Activated CD4-positive, alpha-beta T cell treated with anti-CD3 and anti-CD28 coated beads for 36 hours (primary cell): ENCODE data around the gene CARD14. TPM values are rescaled to one million over a fixed set of nuclear protein-coding genes. Genes with fewer than 3 reads are reported as not detected.

Experiments used
- ATAC-seq: fragments of 200-7000 bp; cut with Tn5 transposase; one replicate; pipeline ENCODE4 v1.10.0; 2021; ENCODE audit warnings: mild to moderate bottlenecking, moderate library complexity
- CTCF ChIA-PET: fragments of 350-600 bp; sonication (Branson Sonifier 250); formaldehyde crosslinking; loops from one replicate; lab custom pipeline; 2021; ENCODE audit warnings: antibody characterized with exemption; lab: Charles Lee
- POLR2A ChIA-PET: fragments of 350-600 bp; sonication (Branson Sonifier 250); formaldehyde crosslinking; loops from one replicate; lab custom pipeline; 2021; ENCODE audit warnings: antibody characterized with exemption, inconsistent platforms; lab: Charles Lee
- DNase-seq: peaks from one replicate; pipeline ENCODE4 v3.0.0-alpha.2; 2020
- H3K27ac Mint-ChIP-seq: one replicate; pipeline ENCODE4 v1.8.0; 2021; ENCODE audit warnings: mixed read lengths
- H3K27me3 Mint-ChIP-seq: one replicate; pipeline ENCODE4 v1.8.0; 2021; ENCODE audit warnings: mixed read lengths
- H3K36me3 Mint-ChIP-seq: one replicate; pipeline ENCODE4 v1.8.0; 2021; ENCODE audit warnings: low read depth, mixed read lengths
- H3K4me1 Mint-ChIP-seq: one replicate; pipeline ENCODE4 v1.8.0; 2021; ENCODE audit warnings: mixed read lengths
- H3K4me3 Mint-ChIP-seq: one replicate; pipeline ENCODE4 v1.8.0; 2021; ENCODE audit warnings: mild to moderate bottlenecking, moderate library complexity, mixed read lengths
- H3K9me3 Mint-ChIP-seq: one replicate; pipeline ENCODE4 v1.8.0; 2021; ENCODE audit warnings: low read depth, mixed read lengths
- intact Hi-C, 2 experiments: fragments of 100-400 bp; cut with DNase I in 1 of 2; cut with micrococcal nuclease in 1 of 2; formaldehyde crosslinking; loops; one replicate each; pipeline versions ENCODE4 v1.14.2 to v1.15.1; 2022 to 2024; cut with DNase I, micrococcal nuclease
- total RNA-seq, 2 experiments: library from RNA; stranded (reverse); gene quantifications; one replicate each; pipeline ENCODE4 v1.2.3, GENCODE V29; 2021

Gene CARD14
- total RNA-seq, 2 experiments from 2014 or later, result not detected

GRCh38 chr17:80220054-80220735, 50.4 kb downstream of the CARD14 start, which contains the start of the genes SGSH and SLC26A11:
Gene SGSH, minus strand, starts transcription at chr17:80220333. Its CDS starts 20 bp downstream, at chr17:80220313.
Gene SLC26A11, plus strand, starts transcription at chr17:80220427. Its CDS starts 1,134 bp downstream, at chr17:80221561.
- ChIA-PET CTCF (interaction anchor here (1.4 kb wide), 1 partner anchor 32 kb away, joined by 4 read pairs; no protein-coding TSS in a partner anchor), POLR2A (interaction anchor here (1.5 kb wide), 1 partner anchor 42 kb away, joined by 4 read pairs; no protein-coding TSS in a partner anchor)
- Mint-ChIP-seq H3K36me3 (peaks cover 26% of the 10 kb centered on the region), H3K27me3 (no peaks in the 10 kb centered on the region), H3K27ac (peak within 1 kb of the TSS; percentile 92), H3K4me1 (peaks cover 31% of the 10 kb centered on the region), H3K4me3 (peak within 1 kb of the TSS; percentile 89), H3K9me3 (no peaks in the 10 kb centered on the region)
- DNase-seq (peak; percentile 84), ATAC-seq (peak; percentile 55)
- intact Hi-C loops, result no loop called here

GRCh38 chr17:80220736-80221215, 50.9 kb downstream of the CARD14 start:
- Mint-ChIP-seq H3K27me3 (no peaks in the 10 kb centered on the region), H3K4me1 (peaks cover 31% of the 10 kb centered on the region), H3K9me3 (no peaks in the 10 kb centered on the region), H3K27ac (no peak overlapping the region), H3K4me3 (peak overlapping the region; percentile 64), H3K36me3 (peaks cover 23% of the 10 kb centered on the region)
- DNase-seq (peak; percentile 34), ATAC-seq (no peak)
- ChIA-PET CTCF (no interaction called here), POLR2A (interaction anchor here (1.5 kb wide), 1 partner anchor 41 kb away, joined by 4 read pairs; no protein-coding TSS in a partner anchor)
- intact Hi-C loops, result no loop called here

- peaks cover 27% of the 10 kb centered on the region for H3K4me1 Mint-ChIP-seq
- no peaks in the 10 kb centered on the region for H3K9me3 Mint-ChIP-seq
- CTCF ChIA-PET, result no interaction called here
- peak overlapping the region; percentile 64 for H3K4me3 Mint-ChIP-seq
- DNase-seq (no peak), ATAC-seq (no peak)
- H3K27ac Mint-ChIP-seq, result peak overlapping the region; percentile 37
- no peaks in the 10 kb centered on the region for H3K27me3 Mint-ChIP-seq
- intact Hi-C loops, result no loop called here
- POLR2A ChIA-PET, result no interaction called here
- H3K36me3 Mint-ChIP-seq, result peaks cover 18% of the 10 kb centered on the region
These were observed 51.7 kb downstream of the CARD14 start for GRCh38 chr17:80221351-80222105.

GRCh38 chr17:80222376-80223141, 52.7 kb downstream of the CARD14 start:
- H3K4me3 Mint-ChIP-seq, result no peak overlapping the region

GRCh38 chr17:80223142-80223815, 53.4 kb downstream of the CARD14 start:
- H3K36me3 Mint-ChIP-seq, result peaks cover 9% of the 10 kb centered on the region
- intact Hi-C loops, result no loop called here
- ChIA-PET CTCF (no interaction called here), POLR2A (interaction anchor here (0.8 kb wide), 1 partner anchor 73 kb away, joined by 5 read pairs; no protein-coding TSS in a partner anchor)
- H3K27ac Mint-ChIP-seq, result no peak overlapping the region
- ATAC-seq (no peak), DNase-seq (no peak)
- no peaks in the 10 kb centered on the region for H3K9me3 Mint-ChIP-seq
- H3K4me1 Mint-ChIP-seq, result peaks cover 23% of the 10 kb centered on the region
- no peak overlapping the region for H3K4me3 Mint-ChIP-seq
- no peaks in the 10 kb centered on the region for H3K27me3 Mint-ChIP-seq

More at GRCh38 chr17:80222376-80223141, 52.7 kb downstream of the CARD14 start:
- Mint-ChIP-seq H3K27me3 (no peaks in the 10 kb centered on the region), H3K27ac (no peak overlapping the region), H3K9me3 (no peaks in the 10 kb centered on the region), H3K36me3 (peaks cover 12% of the 10 kb centered on the region), H3K4me1 (peaks cover 26% of the 10 kb centered on the region)
- intact Hi-C loops, result no loop called here
- CTCF ChIA-PET, result no interaction called here
- POLR2A ChIA-PET, result interaction anchor here (0.8 kb wide), 1 partner anchor 72 kb away, joined by 5 read pairs; no protein-coding TSS in a partner anchor
- DNase-seq (no peak), ATAC-seq (no peak)

DNA sequence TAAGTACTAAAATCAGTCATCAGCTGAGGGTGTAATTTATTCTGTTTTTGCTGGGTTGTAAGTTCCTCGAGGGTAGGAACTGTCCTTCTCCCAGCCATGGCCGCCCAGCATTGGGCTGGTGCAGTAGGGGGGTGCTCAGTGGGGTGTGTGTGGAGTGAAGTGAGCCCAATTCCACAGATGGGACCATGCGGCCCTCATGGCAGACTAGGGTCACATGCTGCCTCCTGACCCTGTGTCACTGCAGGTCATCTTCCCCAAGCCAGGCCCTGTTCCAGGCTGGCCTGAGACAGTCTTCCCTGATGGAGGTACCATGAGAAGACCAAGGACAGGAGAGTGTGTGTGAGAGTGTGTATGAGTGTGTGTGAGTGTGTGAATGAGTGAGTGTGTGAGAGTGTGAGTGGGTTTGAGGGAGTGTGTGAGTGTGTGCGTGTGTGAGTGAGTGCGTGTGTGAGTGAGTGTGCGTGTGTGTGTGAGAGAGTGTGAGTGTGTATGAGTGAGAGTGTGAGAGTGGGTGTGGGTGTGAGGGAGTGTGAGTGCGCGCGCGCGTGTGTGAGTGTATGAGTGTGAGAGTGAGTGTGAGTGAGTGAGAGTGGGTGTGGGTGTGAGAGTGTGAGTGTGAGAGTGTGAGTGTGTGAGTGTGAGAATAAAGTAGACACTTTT, 54.1 kb downstream of the CARD14 start:
- no peaks in the 10 kb centered on the region for H3K9me3 Mint-ChIP-seq
- peak overlapping the region; percentile 53 for H3K27ac Mint-ChIP-seq
- H3K4me3 Mint-ChIP-seq, result no peak overlapping the region
- no peaks in the 10 kb centered on the region for H3K27me3 Mint-ChIP-seq
- H3K36me3 Mint-ChIP-seq, result peaks cover 7% of the 10 kb centered on the region
- CTCF ChIA-PET, result no interaction called here
- ATAC-seq (no peak), DNase-seq (no peak)
- POLR2A ChIA-PET, result no interaction called here
- H3K4me1 Mint-ChIP-seq, result peaks cover 16% of the 10 kb centered on the region
- intact Hi-C loops, result no loop called here

GRCh38 chr17:80224683-80225082, 54.9 kb downstream of the CARD14 start:
- Mint-ChIP-seq H3K36me3 (peaks cover 5% of the 10 kb centered on the region), H3K27ac (no peak overlapping the region), H3K9me3 (no peaks in the 10 kb centered on the region), H3K4me1 (peaks cover 14% of the 10 kb centered on the region), H3K27me3 (no peaks in the 10 kb centered on the region), H3K4me3 (no peak overlapping the region)
- intact Hi-C loops, result no loop called here
- ATAC-seq, result no peak
- CTCF ChIA-PET, result no interaction called here
- POLR2A ChIA-PET, result no interaction called here
- no peak for DNase-seq

- CTCF ChIA-PET, result no interaction called here
- no peaks in the 10 kb centered on the region for H3K9me3 Mint-ChIP-seq
- H3K27ac Mint-ChIP-seq, result no peak overlapping the region
- DNase-seq (no peak), ATAC-seq (no peak)
- no peak overlapping the region for H3K4me3 Mint-ChIP-seq
- peaks cover 3% of the 10 kb centered on the region for H3K36me3 Mint-ChIP-seq
- intact Hi-C loops, result no loop called here
- no peaks in the 10 kb centered on the region for H3K27me3 Mint-ChIP-seq
- peaks cover 14% of the 10 kb centered on the region for H3K4me1 Mint-ChIP-seq
- POLR2A ChIA-PET, result no interaction called here
These were observed 55.4 kb downstream of the CARD14 start for GRCh38 chr17:80225230-80225629.

DNA sequence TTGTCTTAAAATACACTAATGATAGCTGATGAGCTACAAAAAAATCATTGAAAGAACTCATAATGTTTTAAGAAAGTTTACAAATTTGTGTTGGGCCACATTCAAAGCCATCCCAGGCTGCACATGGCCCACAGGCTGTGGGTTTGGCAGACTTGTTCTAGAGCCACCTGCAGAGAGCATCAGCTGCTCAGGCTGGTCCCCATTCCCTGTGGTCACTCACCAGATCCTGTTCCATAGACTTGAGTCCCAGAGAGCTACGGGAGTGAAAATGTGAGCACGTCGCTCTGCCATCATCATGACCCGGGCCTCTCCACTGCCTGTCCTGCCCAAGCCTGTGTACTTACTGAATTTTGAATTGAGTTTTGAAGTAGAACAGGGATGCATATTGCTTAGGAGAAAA, 57.3 kb downstream of the CARD14 start:
- no peak for DNase-seq
- no peak for ATAC-seq
- Mint-ChIP-seq H3K4me1 (peaks cover 9% of the 10 kb centered on the region), H3K9me3 (peaks cover 5% of the 10 kb centered on the region), H3K4me3 (no peak overlapping the region), H3K27me3 (no peaks in the 10 kb centered on the region), H3K27ac (no peak overlapping the region), H3K36me3 (peaks cover 11% of the 10 kb centered on the region)
- ChIA-PET CTCF (interaction anchor here (0.6 to 1.0 kb wide), 2 partner anchors 15 to 769 kb away, joined by 3 to 6 read pairs; no protein-coding TSS in a partner anchor), POLR2A (interaction anchor here (1.0 kb wide), 1 partner anchor 9 kb away, joined by 3 read pairs; no protein-coding TSS in a partner anchor)
- intact Hi-C loops, result no loop called here

DNA sequence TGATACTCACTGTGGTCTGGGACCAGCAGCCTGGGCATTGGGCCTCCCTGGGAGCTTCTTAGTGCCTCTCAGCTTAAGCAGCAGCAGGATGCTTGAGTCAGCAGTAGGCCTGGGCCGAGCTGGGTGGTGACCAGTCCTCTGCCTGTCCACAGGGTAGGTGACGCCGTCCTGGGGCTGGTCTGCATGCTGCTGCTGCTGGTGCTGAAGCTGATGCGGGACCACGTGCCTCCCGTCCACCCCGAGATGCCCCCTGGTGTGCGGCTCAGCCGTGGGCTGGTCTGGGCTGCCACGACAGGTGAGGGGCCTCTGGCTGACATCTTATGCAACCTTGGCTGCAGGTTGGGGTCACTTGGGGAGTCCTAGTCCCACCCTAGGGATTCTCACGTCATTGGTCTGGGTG, 57.8 kb downstream of the CARD14 start:
- CTCF ChIA-PET, result interaction anchor here (1.0 kb wide), 1 partner anchor 15 kb away, joined by 6 read pairs; no protein-coding TSS in a partner anchor
- Mint-ChIP-seq H3K4me1 (peaks cover 9% of the 10 kb centered on the region), H3K27ac (no peak overlapping the region), H3K36me3 (peaks cover 16% of the 10 kb centered on the region), H3K4me3 (no peak overlapping the region), H3K27me3 (no peaks in the 10 kb centered on the region), H3K9me3 (peaks cover 9% of the 10 kb centered on the region)
- intact Hi-C loops, result no loop called here
- DNase-seq, result no peak
- POLR2A ChIA-PET, result interaction anchor here (1.0 kb wide), 1 partner anchor 10 kb away, joined by 3 read pairs; no protein-coding TSS in a partner anchor
- ATAC-seq, result no peak
